Measurements from ENCODE around the gene RSBN1L. TPM values are rescaled to one million over a fixed set of nuclear protein-coding genes. Genes with fewer than 3 reads are reported as not detected.
"Not testable (repeated sequence)": the region's sequence is repeated elsewhere in the genome, so short reads cannot be mapped to it uniquely, and the experiment has no call there.

Gene RSBN1L
- total RNA-seq, 1 donor from 2014 or later, result 12.8 TPM

DNA sequence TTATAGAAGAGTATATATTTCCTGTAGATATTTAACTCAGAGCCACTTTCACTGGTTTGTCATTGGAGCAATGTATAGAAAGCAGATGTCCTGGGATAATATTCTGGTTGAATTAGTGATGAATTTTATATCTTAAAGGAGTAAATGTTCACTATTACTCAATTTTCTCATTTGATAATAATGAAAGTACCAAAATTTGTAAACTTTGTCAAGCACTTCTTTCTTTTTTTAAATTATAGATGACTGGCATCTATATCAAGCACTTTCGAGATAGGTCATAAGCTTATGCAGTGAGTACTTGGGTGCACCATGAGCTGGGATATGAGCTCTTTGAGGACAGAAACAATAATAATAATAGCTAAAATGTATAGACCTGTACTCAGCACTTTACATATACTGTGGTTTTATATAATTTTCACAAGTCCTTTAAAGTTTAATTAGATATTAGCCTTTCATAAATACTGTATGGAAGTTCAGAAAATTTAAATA, 11.3 kb downstream of the RSBN1L start:
- intact Hi-C loops (cut with DNase I), result no loop called here
- TF ChIP-seq, protein P1, sequence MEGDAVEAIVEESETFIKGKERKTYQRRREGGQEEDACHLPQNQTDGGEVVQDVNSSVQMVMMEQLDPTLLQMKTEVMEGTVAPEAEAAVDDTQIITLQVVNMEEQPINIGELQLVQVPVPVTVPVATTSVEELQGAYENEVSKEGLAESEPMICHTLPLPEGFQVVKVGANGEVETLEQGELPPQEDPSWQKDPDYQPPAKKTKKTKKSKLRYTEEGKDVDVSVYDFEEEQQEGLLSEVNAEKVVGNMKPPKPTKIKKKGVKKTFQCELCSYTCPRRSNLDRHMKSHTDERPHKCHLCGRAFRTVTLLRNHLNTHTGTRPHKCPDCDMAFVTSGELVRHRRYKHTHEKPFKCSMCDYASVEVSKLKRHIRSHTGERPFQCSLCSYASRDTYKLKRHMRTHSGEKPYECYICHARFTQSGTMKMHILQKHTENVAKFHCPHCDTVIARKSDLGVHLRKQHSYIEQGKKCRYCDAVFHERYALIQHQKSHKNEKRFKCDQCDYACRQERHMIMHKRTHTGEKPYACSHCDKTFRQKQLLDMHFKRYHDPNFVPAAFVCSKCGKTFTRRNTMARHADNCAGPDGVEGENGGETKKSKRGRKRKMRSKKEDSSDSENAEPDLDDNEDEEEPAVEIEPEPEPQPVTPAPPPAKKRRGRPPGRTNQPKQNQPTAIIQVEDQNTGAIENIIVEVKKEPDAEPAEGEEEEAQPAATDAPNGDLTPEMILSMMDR (IDR thresholded peaks at IDR 0.05), result no peak
- Histone ChIP-seq H3K9me3 (no peaks in the 10 kb centered on the region), H3K27me3 (no peaks in the 10 kb centered on the region), H3K4me1 (no peaks in the 10 kb centered on the region), H3K36me3 (peaks cover 5 to 9% of the 10 kb centered on the region in 2 donors), H3K4me3 (no peak overlapping the region), H3K27ac (no peak overlapping the region)
- DNase-seq (ENCODE audit: low spot score in 2 of 2), result no peak

DNA sequence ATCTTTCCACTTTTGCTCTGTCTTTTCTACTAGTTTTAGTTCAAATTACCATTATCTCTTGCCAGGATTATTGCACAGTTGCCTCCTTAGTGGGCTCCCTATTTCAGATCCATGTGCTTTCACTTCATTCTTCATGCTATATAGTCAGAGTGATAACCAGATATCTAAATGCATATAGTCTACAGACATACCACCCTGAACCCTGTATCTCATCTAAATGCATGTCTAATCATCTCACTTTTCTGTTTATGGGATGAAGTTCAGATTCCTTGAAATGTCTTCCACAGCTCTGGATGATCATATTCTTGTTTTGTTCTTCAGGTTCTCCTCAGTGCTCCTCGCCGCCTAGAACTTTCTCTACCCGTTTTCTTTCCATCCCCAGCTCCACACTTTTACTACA, 13.8 kb downstream of the RSBN1L start:
- H3K36me3 ChIP-seq, result peaks cover 5 to 9% of the 10 kb centered on the region in 2 donors
- H3K27ac ChIP-seq, result no peak overlapping the region
- H3K9me3 ChIP-seq, result no peaks in the 10 kb centered on the region
- no peaks in the 10 kb centered on the region for H3K27me3 ChIP-seq
- TF ChIP-seq, protein P1 (IDR thresholded peaks at IDR 0.05), result no peak
- no peak for DNase-seq (ENCODE audit: low spot score in 2 of 2)
- intact Hi-C loops (cut with DNase I), result no loop called here
- H3K4me1 ChIP-seq, result no peaks in the 10 kb centered on the region
- H3K4me3 ChIP-seq, result no peak overlapping the region

DNA sequence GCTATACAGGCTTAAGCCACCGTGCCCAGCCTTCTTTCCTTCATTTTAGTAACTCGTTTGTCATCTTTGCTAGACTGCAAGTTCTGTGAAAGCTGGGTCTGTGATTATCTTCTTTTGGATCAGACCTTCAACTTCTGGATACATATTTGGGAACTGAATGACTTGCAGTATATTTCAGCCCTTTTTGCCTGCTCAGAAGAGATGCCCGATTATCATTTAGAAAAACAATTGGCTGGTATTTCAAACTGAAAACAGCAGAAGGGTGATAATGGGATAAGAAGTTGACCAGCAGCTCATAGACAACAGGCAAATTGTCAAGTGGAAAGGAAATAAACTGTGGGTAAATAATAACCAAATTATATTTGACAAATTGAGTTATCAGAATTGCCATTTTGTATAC, 14.6 kb downstream of the RSBN1L start:
- TF ChIP-seq, protein P1 (IDR thresholded peaks at IDR 0.05), result no peak
- Histone ChIP-seq H3K27ac (no peak overlapping the region), H3K9me3 (no peaks in the 10 kb centered on the region), H3K4me1 (no peaks in the 10 kb centered on the region), H3K36me3 (peaks cover 5 to 9% of the 10 kb centered on the region in 2 donors), H3K27me3 (no peaks in the 10 kb centered on the region), H3K4me3 (no peak overlapping the region)
- intact Hi-C loops (cut with DNase I), result no loop called here
- no peak for DNase-seq (ENCODE audit: low spot score in 2 of 2)

DNA sequence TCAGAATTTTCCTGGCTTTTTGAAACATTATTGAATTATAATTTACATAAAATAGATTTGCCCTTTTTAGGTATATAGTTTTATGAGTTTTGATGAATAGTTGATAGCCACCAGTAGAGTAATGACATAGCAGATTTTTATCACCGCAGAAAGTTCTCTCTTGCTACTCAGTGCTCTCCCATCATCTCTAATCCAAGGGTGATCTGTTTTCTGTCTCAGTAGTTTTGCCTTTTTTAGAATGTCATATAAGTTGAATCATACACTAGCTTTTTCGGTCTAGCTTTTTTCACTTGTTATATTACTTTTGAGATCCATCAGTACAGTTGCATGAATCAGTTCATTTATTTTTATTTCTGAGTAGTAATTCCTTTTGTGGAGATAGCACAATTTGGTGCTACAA, 17.9 kb downstream of the RSBN1L start:
- no peak overlapping the region for H3K4me3 ChIP-seq
- no peaks in the 10 kb centered on the region for H3K4me1 ChIP-seq
- H3K27ac ChIP-seq, result no peak overlapping the region
- DNase-seq (ENCODE audit: low spot score in 2 of 2), result no peak
- intact Hi-C loops (cut with DNase I), result no loop called here
- no peaks in the 10 kb centered on the region for H3K9me3 ChIP-seq
- no peaks in the 10 kb centered on the region for H3K27me3 ChIP-seq
- H3K36me3 ChIP-seq, result peaks cover 4 to 9% of the 10 kb centered on the region in 2 donors
- TF ChIP-seq, protein P1 (IDR thresholded peaks at IDR 0.05), result no peak

DNA sequence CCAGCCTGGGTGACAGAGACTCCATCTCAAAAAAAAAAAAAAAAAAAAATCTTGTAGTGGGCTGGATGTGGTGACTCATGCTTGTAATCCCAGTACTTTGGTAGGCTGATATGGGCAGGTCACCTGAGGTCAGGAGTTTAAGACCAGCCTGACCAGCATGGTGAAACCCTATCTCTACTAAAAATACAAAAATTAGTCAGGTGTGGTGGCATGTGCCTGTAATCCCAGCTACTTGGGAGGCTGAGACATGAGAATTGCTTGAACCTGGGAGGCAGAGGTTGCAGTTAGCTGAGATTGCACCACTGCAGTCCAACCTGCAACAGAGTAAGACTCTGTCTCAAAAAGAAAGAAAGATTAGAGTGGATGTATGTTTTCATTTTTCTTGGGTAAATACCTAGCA, 18.7 kb downstream of the RSBN1L start:
- H3K4me1 ChIP-seq; H3K9me3 ChIP-seq; intact Hi-C loops (cut with DNase I); H3K4me3 ChIP-seq; H3K36me3 ChIP-seq; H3K27ac ChIP-seq; H3K27me3 ChIP-seq; DNase-seq (ENCODE audit: low spot score in 2 of 2): not testable (repeated sequence)

DNA sequence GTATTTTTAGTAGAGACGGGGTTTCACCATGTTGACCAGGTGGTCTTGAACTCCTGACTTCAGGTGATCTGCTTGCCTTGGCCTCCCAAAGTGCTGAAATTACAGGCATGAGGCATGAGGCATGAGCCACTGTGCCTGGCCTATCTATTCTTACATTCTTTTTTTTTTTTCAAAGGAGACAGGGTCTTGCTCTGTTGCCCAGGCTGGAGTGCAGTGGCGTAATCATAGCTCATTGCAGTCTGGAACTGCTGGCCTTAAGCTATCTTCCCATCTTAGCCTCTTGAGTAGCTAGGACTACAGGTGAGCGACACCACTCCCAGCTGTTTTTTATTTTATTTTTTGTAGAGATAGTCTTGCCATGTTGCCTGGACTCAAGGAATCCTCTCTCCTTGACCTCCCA, 20.5 kb downstream of the RSBN1L start:
- Histone ChIP-seq H3K27me3 (no peaks in the 10 kb centered on the region), H3K27ac (no peak overlapping the region), H3K4me3 (no peak overlapping the region), H3K36me3 (peaks cover 0 to 4% of the 10 kb centered on the region in 2 donors), H3K9me3 (no peaks in the 10 kb centered on the region), H3K4me1 (peaks cover 0 to 4% of the 10 kb centered on the region in 2 donors)
- TF ChIP-seq, protein P1 (IDR thresholded peaks at IDR 0.05), result no peak
- no peak for DNase-seq (ENCODE audit: low spot score in 2 of 2)
- intact Hi-C loops (cut with DNase I), result no loop called here

DNA sequence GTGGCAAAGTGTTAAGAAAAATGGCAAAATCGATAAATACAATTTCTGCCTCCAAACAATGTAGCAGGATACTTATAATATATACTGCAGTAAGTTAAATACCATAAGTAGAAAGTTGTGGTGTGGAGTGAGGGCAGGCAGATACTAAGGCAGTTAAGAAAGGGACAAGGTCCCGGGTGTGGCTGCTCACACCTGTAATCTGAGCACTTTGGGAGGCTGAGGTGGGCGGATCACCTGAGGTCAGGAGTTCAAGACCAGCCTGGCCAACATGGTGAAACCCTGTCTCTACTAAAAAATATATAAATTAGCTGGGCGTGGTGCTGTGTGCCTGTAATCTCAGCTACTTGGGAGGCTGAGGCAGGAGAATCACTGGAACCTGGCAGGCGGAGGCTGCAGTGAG, 21.3 kb downstream of the RSBN1L start:
- H3K27me3 ChIP-seq; H3K9me3 ChIP-seq; DNase-seq (ENCODE audit: low spot score in 2 of 2); H3K27ac ChIP-seq; intact Hi-C loops (cut with DNase I); H3K4me1 ChIP-seq; H3K36me3 ChIP-seq; H3K4me3 ChIP-seq: not testable (repeated sequence)

Data from ascending aorta (tissue), 2 donors.